Measurements from ENCODE around the gene NFIA. TPM values are rescaled to one million over a fixed set of nuclear protein-coding genes. Genes with fewer than 3 reads are reported as not detected.

NFIA gene
- total RNA-seq, 1 experiment from 2014 or later: 65.4 TPM

DNA sequence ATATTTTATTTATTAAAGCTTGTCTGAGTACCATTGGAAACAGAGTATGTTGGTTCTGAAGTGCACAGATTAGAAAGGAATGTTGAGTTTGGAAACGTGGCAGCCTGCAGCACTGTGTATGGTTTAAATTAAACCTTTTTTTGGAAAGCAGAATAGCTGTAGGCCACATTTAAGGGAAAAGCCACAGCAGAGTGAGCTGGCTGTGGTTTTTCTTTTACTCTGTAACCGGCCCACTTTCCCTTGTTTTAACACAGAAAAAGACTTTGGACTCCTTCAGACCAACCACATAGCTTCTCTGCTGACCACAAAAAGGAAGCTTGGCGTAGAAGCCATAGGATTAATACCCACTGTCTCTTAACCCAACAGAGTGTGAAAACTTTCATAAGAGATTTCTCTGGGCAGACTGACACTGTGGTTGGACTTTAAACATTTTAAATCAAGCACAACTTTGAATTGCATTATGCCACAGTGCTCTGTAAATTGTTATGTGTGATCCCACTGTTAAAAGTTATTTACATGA is 75.2 kb downstream of the NFIA start:
- TF ChIP-seq EZH2 (IDR thresholded peaks at IDR 0.05; ENCODE audit: borderline replicate concordance, low read depth, low read length, poor library complexity, severe bottlenecking): no peak
- TF ChIP-seq, protein P1, sequence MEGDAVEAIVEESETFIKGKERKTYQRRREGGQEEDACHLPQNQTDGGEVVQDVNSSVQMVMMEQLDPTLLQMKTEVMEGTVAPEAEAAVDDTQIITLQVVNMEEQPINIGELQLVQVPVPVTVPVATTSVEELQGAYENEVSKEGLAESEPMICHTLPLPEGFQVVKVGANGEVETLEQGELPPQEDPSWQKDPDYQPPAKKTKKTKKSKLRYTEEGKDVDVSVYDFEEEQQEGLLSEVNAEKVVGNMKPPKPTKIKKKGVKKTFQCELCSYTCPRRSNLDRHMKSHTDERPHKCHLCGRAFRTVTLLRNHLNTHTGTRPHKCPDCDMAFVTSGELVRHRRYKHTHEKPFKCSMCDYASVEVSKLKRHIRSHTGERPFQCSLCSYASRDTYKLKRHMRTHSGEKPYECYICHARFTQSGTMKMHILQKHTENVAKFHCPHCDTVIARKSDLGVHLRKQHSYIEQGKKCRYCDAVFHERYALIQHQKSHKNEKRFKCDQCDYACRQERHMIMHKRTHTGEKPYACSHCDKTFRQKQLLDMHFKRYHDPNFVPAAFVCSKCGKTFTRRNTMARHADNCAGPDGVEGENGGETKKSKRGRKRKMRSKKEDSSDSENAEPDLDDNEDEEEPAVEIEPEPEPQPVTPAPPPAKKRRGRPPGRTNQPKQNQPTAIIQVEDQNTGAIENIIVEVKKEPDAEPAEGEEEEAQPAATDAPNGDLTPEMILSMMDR (conservative IDR thresholded peaks at IDR 0.05; ENCODE audit: low read depth, low read length): no peak
- no peak overlapping the region for H3K4me3 ChIP-seq (ENCODE audit: low read depth, low read length, poor library complexity, severe bottlenecking)
- intact Hi-C loops (cut with micrococcal nuclease; ENCODE audit: unreplicated experiment): no loop called here
- H3K27ac ChIP-seq (ENCODE audit: low read depth, low read length, poor library complexity, severe bottlenecking): peak overlapping the region; percentile 65
- no peaks in the 10 kb centered on the region for H3K27me3 ChIP-seq (replicated peaks; ENCODE audit: insufficient read depth, low read depth, low read length, poor library complexity)
- no TSS peak for BruUV-seq (replicated peaks)
- no peaks in the 10 kb centered on the region for H3K36me3 ChIP-seq (ENCODE audit: insufficient read depth, low read length, poor library complexity, severe bottlenecking)
- CTCF ChIA-PET: interaction anchor here (0.6 kb wide), 1 partner anchor 30 kb away, joined by 3 read pairs; no protein-coding TSS in a partner anchor
- no peaks in the 10 kb centered on the region for H3K9me3 ChIP-seq (ENCODE audit: low read depth, low read length, poor library complexity, severe bottlenecking)
- no peak for DNase-seq (ENCODE audit: low spot score)
- POLR2A ChIA-PET (ENCODE audit: low non-redundant PET): interaction anchor here (0.6 kb wide), 1 partner anchor 1957 kb away, joined by 3 read pairs; no protein-coding TSS in a partner anchor
- peaks cover 55% of the 10 kb centered on the region for H3K4me1 ChIP-seq (ENCODE audit: insufficient read depth, low read length, poor library complexity, severe bottlenecking)

DNA sequence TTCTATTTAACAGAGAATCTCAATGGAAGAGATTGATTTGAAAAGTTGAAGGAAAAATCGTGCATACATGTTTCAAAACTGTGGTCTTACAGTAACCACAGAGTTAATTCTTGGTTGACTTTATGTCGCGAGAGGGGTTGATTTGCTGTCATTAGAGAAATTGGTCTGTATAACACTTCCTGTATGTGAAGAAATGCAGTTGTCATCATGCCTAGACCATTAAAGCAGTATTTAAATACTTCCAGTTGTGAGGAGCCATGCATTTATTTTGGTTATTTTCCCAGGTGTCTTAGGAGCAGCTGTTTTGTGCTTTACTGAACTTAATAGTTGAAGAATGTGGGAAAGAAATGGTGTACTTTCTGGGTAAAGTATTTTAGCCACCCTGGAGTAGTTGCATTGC is 76.2 kb downstream of the NFIA start:
- Histone ChIP-seq H3K4me1 (ENCODE audit: insufficient read depth, low read length, poor library complexity, severe bottlenecking) (peaks cover 55% of the 10 kb centered on the region), H3K4me3 (ENCODE audit: low read depth, low read length, poor library complexity, severe bottlenecking) (no peak overlapping the region), H3K27me3 (replicated peaks; ENCODE audit: insufficient read depth, low read depth, low read length, poor library complexity) (no peaks in the 10 kb centered on the region), H3K9me3 (ENCODE audit: low read depth, low read length, poor library complexity, severe bottlenecking) (no peaks in the 10 kb centered on the region), H3K27ac (ENCODE audit: low read depth, low read length, poor library complexity, severe bottlenecking) (no peak overlapping the region), H3K36me3 (ENCODE audit: insufficient read depth, low read length, poor library complexity, severe bottlenecking) (no peaks in the 10 kb centered on the region)
- CTCF ChIA-PET: no interaction called here
- no peak for TF ChIP-seq EZH2 (IDR thresholded peaks at IDR 0.05; ENCODE audit: borderline replicate concordance, low read depth, low read length, poor library complexity, severe bottlenecking)
- TF ChIP-seq, protein P1 (conservative IDR thresholded peaks at IDR 0.05; ENCODE audit: low read depth, low read length): no peak
- no TSS peak for BruUV-seq (replicated peaks)
- POLR2A ChIA-PET (ENCODE audit: low non-redundant PET): no interaction called here
- no peak for DNase-seq (ENCODE audit: low spot score)
- intact Hi-C loops (cut with micrococcal nuclease; ENCODE audit: unreplicated experiment): no loop called here

DNA sequence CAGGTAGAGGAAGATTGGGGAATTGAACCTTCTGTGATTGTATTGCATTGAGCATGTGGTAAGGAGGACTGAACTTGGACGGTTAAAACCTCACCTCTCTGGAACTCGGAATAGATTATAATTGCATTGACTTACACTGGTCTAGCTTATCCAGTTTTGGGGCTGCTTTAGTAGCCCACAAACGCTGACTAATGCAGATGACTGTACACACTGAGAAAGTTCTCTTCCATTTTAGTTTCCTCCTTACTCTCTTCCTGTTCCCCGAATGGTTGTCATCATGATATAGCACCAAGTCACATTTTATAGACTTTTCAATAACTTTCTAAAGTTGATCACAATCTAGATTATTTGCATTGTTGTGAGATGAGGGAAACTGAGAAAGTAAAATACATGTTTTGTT is 78.2 kb downstream of the NFIA start:
- H3K4me1 ChIP-seq (ENCODE audit: insufficient read depth, low read length, poor library complexity, severe bottlenecking): peaks cover 60% of the 10 kb centered on the region
- H3K36me3 ChIP-seq (ENCODE audit: insufficient read depth, low read length, poor library complexity, severe bottlenecking): no peaks in the 10 kb centered on the region
- intact Hi-C loops (cut with micrococcal nuclease; ENCODE audit: unreplicated experiment): no loop called here
- no peak for TF ChIP-seq EZH2 (IDR thresholded peaks at IDR 0.05; ENCODE audit: borderline replicate concordance, low read depth, low read length, poor library complexity, severe bottlenecking)
- TF ChIP-seq, protein P1 (conservative IDR thresholded peaks at IDR 0.05; ENCODE audit: low read depth, low read length): no peak
- DNase-seq (ENCODE audit: low spot score): no peak
- no peaks in the 10 kb centered on the region for H3K27me3 ChIP-seq (replicated peaks; ENCODE audit: insufficient read depth, low read depth, low read length, poor library complexity)
- CTCF ChIA-PET: no interaction called here
- no TSS peak for BruUV-seq (replicated peaks)
- POLR2A ChIA-PET (ENCODE audit: low non-redundant PET): no interaction called here
- H3K4me3 ChIP-seq (ENCODE audit: low read depth, low read length, poor library complexity, severe bottlenecking): no peak overlapping the region
- no peak overlapping the region for H3K27ac ChIP-seq (ENCODE audit: low read depth, low read length, poor library complexity, severe bottlenecking)
- H3K9me3 ChIP-seq (ENCODE audit: low read depth, low read length, poor library complexity, severe bottlenecking): no peaks in the 10 kb centered on the region
